IMR-90 (cell line): Measurements from ENCODE around the gene HUNK. TPM values are rescaled to one million over a fixed set of nuclear protein-coding genes. Genes with fewer than 3 reads are reported as not detected.

Experiments used
- ATAC-seq: fragments of 200-7000 bp; cut with Tn5 transposase; 2 replicates; pipeline ENCODE4 v1.9.1; 2020; ENCODE audit warnings: low read depth, mild to moderate bottlenecking, moderate library complexity
- BruUV-seq: library from RNA; stranded (reverse); fragments of 400-500 nt; replicated peaks from 2 replicates; lab custom pipeline; 2021; lab: Mats Ljungman, UMichigan
- CTCF ChIA-PET: fragments of 300-600 bp; formaldehyde crosslinking; extraction: SDS; loops from one replicate; lab custom pipeline; 2021; ENCODE audit warnings: antibody characterized with exemption; lab: Yijun Ruan, JAX
- POLR2A ChIA-PET: fragments of 300-600 bp; sonication (Branson Sonifier 250); formaldehyde crosslinking; loops from one replicate; lab custom pipeline; 2022; ENCODE audit warnings: antibody characterized with exemption; ENCODE audit not compliant: unreplicated experiment; lab: Charles Lee
- DNase-seq: peaks from one replicate; pipeline ENCODE4 v3.0.0; 2013
- H2AFZ ChIP-seq: replicated peaks from 2 replicates; pipeline ENCODE3; 2013; ENCODE audit warnings: low read length, mild to moderate bottlenecking; ENCODE audit not compliant: poor library complexity
- H2AK5ac ChIP-seq: 2 replicates; pipeline ENCODE4 v1.6.1; 2013; ENCODE audit warnings: low read depth, low read length, inconsistent platforms
- H2AK9ac ChIP-seq: replicated peaks from 2 replicates; pipeline ENCODE3; 2013; ENCODE audit warnings: mild to moderate bottlenecking, low read depth, low read length, moderate library complexity; ENCODE audit not compliant: poor library complexity
- H2BK120ac ChIP-seq: 2 replicates; pipeline ENCODE4 v1.6.1; 2013; ENCODE audit warnings: low read depth, low read length, inconsistent platforms
- H2BK15ac ChIP-seq: 3 replicates; pipeline ENCODE4 v1.6.1; 2013; ENCODE audit warnings: low read depth, low read length, inconsistent platforms
- H2BK20ac ChIP-seq: 2 replicates; pipeline ENCODE4 v1.6.1; 2013; ENCODE audit warnings: low read depth, mild to moderate bottlenecking, inconsistent platforms, low read length, moderate library complexity
- H2BK5ac ChIP-seq: 2 replicates; pipeline ENCODE4 v1.6.1; 2013; ENCODE audit warnings: mild to moderate bottlenecking, low read depth, low read length, inconsistent platforms; ENCODE audit not compliant: poor library complexity, severe bottlenecking
- H3K14ac ChIP-seq: replicated peaks from 2 replicates; pipeline ENCODE4 v1.6.1; 2013; ENCODE audit warnings: low read depth, low read length, inconsistent platforms
- H3K18ac ChIP-seq: 2 replicates; pipeline ENCODE4 v1.6.1; 2013; ENCODE audit warnings: low read depth, low read length, control low read depth
- H3K23ac ChIP-seq: 2 replicates; pipeline ENCODE4 v1.6.1; 2013; ENCODE audit warnings: low read depth, low read length, inconsistent platforms
- H3K27ac ChIP-seq: 2 replicates; pipeline ENCODE4 v1.5.1; 2013; ENCODE audit warnings: mild to moderate bottlenecking, control low read depth, low read length; ENCODE audit not compliant: insufficient read depth
- H3K27me3 ChIP-seq: 2 replicates; pipeline ENCODE4 v1.6.1; 2013; ENCODE audit warnings: low read length; ENCODE audit not compliant: control insufficient read depth, insufficient read depth
- H3K36me3 ChIP-seq: 2 replicates; pipeline ENCODE4 v1.6.1; 2013; ENCODE audit warnings: low read length, mixed read lengths; ENCODE audit not compliant: control insufficient read depth, insufficient read depth
- H3K4ac ChIP-seq: 2 replicates; pipeline ENCODE4 v1.6.1; 2013; ENCODE audit warnings: low read depth, low read length, inconsistent platforms
- H3K4me1 ChIP-seq: 2 replicates; pipeline ENCODE4 v1.6.1; 2013; ENCODE audit warnings: low read length, mixed read lengths; ENCODE audit not compliant: control insufficient read depth, insufficient read depth
- H3K4me2 ChIP-seq: 2 replicates; pipeline ENCODE4 v1.6.1; 2013; ENCODE audit warnings: low read depth, mild to moderate bottlenecking, control low read depth, low read length, moderate library complexity
- H3K4me3 ChIP-seq: 2 replicates; pipeline ENCODE4 v1.5.1; 2013; ENCODE audit warnings: low read depth, mild to moderate bottlenecking, control low read depth, low read length, moderate library complexity; ENCODE audit not compliant: insufficient read depth
- H3K56ac ChIP-seq: 2 replicates; pipeline ENCODE4 v1.6.1; 2013; ENCODE audit warnings: low read length, inconsistent platforms; ENCODE audit not compliant: insufficient read depth; ENCODE audit errors: extremely low read depth
- H3K79me1 ChIP-seq, 2 experiments: 2 replicates each; pipeline ENCODE4 v1.6.1; 2013; ENCODE audit warnings: low read length in 2 of 2, inconsistent platforms in 1 of 2, low read depth in 1 of 2
- H3K9ac ChIP-seq: 2 replicates; pipeline ENCODE4 v1.6.1; 2013; ENCODE audit warnings: low read depth, low read length, control low read depth
- H3K9me1 ChIP-seq: 2 replicates; pipeline ENCODE4 v1.6.1; 2013; ENCODE audit warnings: low read length, inconsistent platforms; ENCODE audit not compliant: insufficient read depth
- H3K9me3 ChIP-seq: 2 replicates; pipeline ENCODE4 v1.6.1; 2013; ENCODE audit warnings: low read length; ENCODE audit not compliant: control insufficient read depth, insufficient read depth
- H4K20me1 ChIP-seq: 2 replicates; pipeline ENCODE4 v1.6.1; 2013; ENCODE audit warnings: low read length, inconsistent platforms; ENCODE audit not compliant: insufficient read depth
- H4K5ac ChIP-seq: 2 replicates; pipeline ENCODE4 v1.6.1; 2013; ENCODE audit warnings: mild to moderate bottlenecking, low read depth, low read length, control low read depth
- H4K8ac ChIP-seq, 2 experiments: 2 replicates each; pipeline ENCODE4 v1.6.1; 2013; ENCODE audit warnings: low read depth in 2 of 2, low read length in 2 of 2, control low read depth in 1 of 2, inconsistent platforms in 1 of 2
- H4K91ac ChIP-seq: 2 replicates; pipeline ENCODE4 v1.6.1; 2013; ENCODE audit warnings: low read depth, low read length, inconsistent platforms; ENCODE audit not compliant: insufficient read depth
- CEBPB ChIP-seq: IDR thresholded peaks from 2 replicates; pipeline ENCODE4 v1.6.1; 2012; ENCODE audit warnings: low read depth, low read length, improper control_type of control experiment
- CHD1 ChIP-seq: IDR thresholded peaks from 2 replicates; pipeline ENCODE4 v1.6.1; 2012; ENCODE audit warnings: low read depth, low read length, improper control_type of control experiment
- POLR2A ChIP-seq: IDR thresholded peaks from 2 replicates; pipeline ENCODE4 v1.6.1; 2012; ENCODE audit warnings: mild to moderate bottlenecking, low read depth, low read length
- RFX5 ChIP-seq: IDR thresholded peaks from 2 replicates; pipeline ENCODE4 v1.8.0; 2012; ENCODE audit warnings: low read depth, mild to moderate bottlenecking, low read length, moderate library complexity
- WGBS, 2 experiments: methylation state at CpG; one replicate each; pipeline versions ENCODE4 v1.1.5 to v1.1.7; 2013; ENCODE audit warnings: missing lambda C conversion rate in 2 of 2; ENCODE audit not compliant: insufficient read length in 1 of 2; ENCODE audit errors: extremely low coverage in 2 of 2; 5-methylcytosine and 5-hydroxymethylcytosine counted together
- dilution Hi-C: fragments of 300-500 bp; cut with HindIII; formaldehyde crosslinking; loops from one replicate; pipeline ENCODE4 v1.14.3; 2018; ENCODE audit warnings: low sequenced_read_pairs; ENCODE audit not compliant: unreplicated experiment
- in situ Hi-C: fragments of 300-500 bp; cut with MboI; formaldehyde crosslinking; loops from 3 replicates; pipeline ENCODE4 v1.14.3; 2019; ENCODE audit warnings: low sequenced_read_pairs, inconsistent platforms, mixed read lengths
- intact Hi-C: fragments of 100-400 bp; cut with micrococcal nuclease; formaldehyde crosslinking; loops from 2 replicates; pipeline ENCODE4 v1.10.0; 2022
- polyA plus RNA-seq, 3 experiments: library from polyadenylated mRNA; depleted of rRNA; stranded (reverse); fragments of >200 nt; gene quantifications; 2 replicates each; pipeline ENCODE4 v1.2.3, GENCODE V29; 2012; ENCODE audit warnings: low replicate concordance in 1 of 3
- total RNA-seq: library from RNA; depleted of rRNA; stranded (reverse); fragments of >200 nt; gene quantifications from 2 replicates; pipeline ENCODE4 v1.2.3, GENCODE V29; 2012
- TF ChIP-seq, protein P1 (sequence below): conservative IDR thresholded peaks from 2 replicates; pipeline ENCODE4 v1.5.1; 2012; ENCODE audit warnings: mild to moderate bottlenecking, low read depth, low read length, improper control_type of control experiment

The HUNK gene
- total and polyA plus RNA-seq, 2 of the 4 experiments (the other 2 are of a cell fraction): 1.0 to 2.0 TPM

DNA sequence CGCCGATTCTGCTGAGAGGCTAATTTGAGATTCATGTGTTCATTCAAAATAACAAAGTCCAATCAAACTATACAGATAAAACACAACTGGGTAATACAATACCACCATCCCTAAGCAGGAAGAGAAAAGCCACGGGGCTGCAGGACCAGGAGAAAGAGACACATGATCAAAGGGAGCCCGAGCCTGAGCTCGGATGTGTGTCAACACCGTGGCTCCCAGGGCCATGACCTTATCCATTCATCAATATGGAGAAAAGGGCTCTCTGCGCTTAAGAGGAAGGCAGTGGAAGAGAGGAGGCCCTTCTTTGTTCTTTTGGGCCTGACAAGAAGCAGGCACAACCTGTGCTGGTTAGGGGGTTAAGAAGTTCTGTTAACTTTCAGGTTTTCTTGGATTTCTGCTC lies 56.7 kb downstream of the HUNK start:
- no peaks in the 10 kb centered on the region for H3K9me3 ChIP-seq
- intact Hi-C loops (no loop called here), dilution Hi-C loops (no loop called here), in situ Hi-C loops (no loop called here)
- H3K9ac ChIP-seq: no peak overlapping the region
- H3K4me2 ChIP-seq: no peak overlapping the region
- H3K36me3 ChIP-seq: peaks cover 2% of the 10 kb centered on the region; the same call in 1 of the 2 replicates
- H3K56ac ChIP-seq: no peak overlapping the region
- H2BK15ac ChIP-seq: no peak overlapping the region
- BruUV-seq: no TSS peak
- H2AFZ ChIP-seq: no peak overlapping the region
- no peak overlapping the region for H4K91ac ChIP-seq
- ChIA-PET POLR2A (no interaction called here), CTCF (interaction anchor here (0.6 kb wide), 1 partner anchor 159 kb away, joined by 3 read pairs; no protein-coding TSS in a partner anchor)
- DNase-seq: no peak
- H3K4me1 ChIP-seq: peaks cover 8% of the 10 kb centered on the region
- no peak overlapping the region for H4K8ac ChIP-seq
- peaks cover 10% of the 10 kb centered on the region for H3K9me1 ChIP-seq
- no peak overlapping the region for H2AK9ac ChIP-seq
- no peaks in the 10 kb centered on the region for H4K20me1 ChIP-seq
- H2BK20ac ChIP-seq: no peak overlapping the region
- no peak overlapping the region for H2BK120ac ChIP-seq
- no peak overlapping the region for H3K14ac ChIP-seq
- peak; percentile 17; the same call in 1 of the 2 replicates for ATAC-seq
- no peak overlapping the region for H3K4me3 ChIP-seq
- no peaks in the 10 kb centered on the region for H3K27me3 ChIP-seq
- no peak overlapping the region for H3K27ac ChIP-seq
- H3K23ac ChIP-seq: no peak overlapping the region
- H4K5ac ChIP-seq: no peak overlapping the region
- peaks cover 3% of the 10 kb centered on the region in 2 experiments; a peak in 2 of 4 replicates for H3K79me1 ChIP-seq
- no peak overlapping the region for H2BK5ac ChIP-seq
- no peak for TF ChIP-seq CEBPB
- no peak for TF ChIP-seq RFX5
- TF ChIP-seq CHD1: no peak
- TF ChIP-seq POLR2A: no peak
- TF ChIP-seq, protein P1, sequence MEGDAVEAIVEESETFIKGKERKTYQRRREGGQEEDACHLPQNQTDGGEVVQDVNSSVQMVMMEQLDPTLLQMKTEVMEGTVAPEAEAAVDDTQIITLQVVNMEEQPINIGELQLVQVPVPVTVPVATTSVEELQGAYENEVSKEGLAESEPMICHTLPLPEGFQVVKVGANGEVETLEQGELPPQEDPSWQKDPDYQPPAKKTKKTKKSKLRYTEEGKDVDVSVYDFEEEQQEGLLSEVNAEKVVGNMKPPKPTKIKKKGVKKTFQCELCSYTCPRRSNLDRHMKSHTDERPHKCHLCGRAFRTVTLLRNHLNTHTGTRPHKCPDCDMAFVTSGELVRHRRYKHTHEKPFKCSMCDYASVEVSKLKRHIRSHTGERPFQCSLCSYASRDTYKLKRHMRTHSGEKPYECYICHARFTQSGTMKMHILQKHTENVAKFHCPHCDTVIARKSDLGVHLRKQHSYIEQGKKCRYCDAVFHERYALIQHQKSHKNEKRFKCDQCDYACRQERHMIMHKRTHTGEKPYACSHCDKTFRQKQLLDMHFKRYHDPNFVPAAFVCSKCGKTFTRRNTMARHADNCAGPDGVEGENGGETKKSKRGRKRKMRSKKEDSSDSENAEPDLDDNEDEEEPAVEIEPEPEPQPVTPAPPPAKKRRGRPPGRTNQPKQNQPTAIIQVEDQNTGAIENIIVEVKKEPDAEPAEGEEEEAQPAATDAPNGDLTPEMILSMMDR: no peak
- WGBS, 2 experiments: no CpG with 5 or more reads among the region's 7 CpGs
- H3K18ac ChIP-seq: no peak overlapping the region
- H2AK5ac ChIP-seq: no peak overlapping the region
- H3K4ac ChIP-seq: no peak overlapping the region
